HepG2 (cell line): ENCODE measurements around the gene STOM. TPM values are rescaled to one million over a fixed set of nuclear protein-coding genes. Genes with fewer than 3 reads are reported as not detected.

Experiments
- KLF6 ChIP-seq: IDR thresholded peaks from 2 replicates; pipeline ENCODE4 v1.8.0; 2016; ENCODE audit warnings: missing biosample characterization, missing genetic modification reagents
- MAFK ChIP-seq, 2 experiments: IDR thresholded peaks in 1 of 2; conservative IDR thresholded peaks in 1 of 2; 2 replicates each; pipeline ENCODE4 v1.6.1; 2011; ENCODE audit warnings: improper control_type of control experiment in 2 of 2, low read length in 2 of 2
- MYNN ChIP-seq: sonication (generic); formaldehyde crosslinking; IDR thresholded peaks from 2 replicates; pipeline ENCODE4 v1.4.0; 2020; ENCODE audit warnings: mild to moderate bottlenecking, low read depth, missing genetic modification reagents
- NR2F6 ChIP-seq, 2 experiments: IDR thresholded peaks; 2 replicates each; pipeline ENCODE4 v1.6.1; 2016; ENCODE audit warnings: antibody characterized with exemption in 1 of 2, mild to moderate bottlenecking in 1 of 2
- RARG ChIP-seq: sonication (generic); formaldehyde crosslinking; IDR thresholded peaks from 2 replicates; pipeline ENCODE4 v1.4.0; 2020; ENCODE audit warnings: low read depth, mild to moderate bottlenecking, missing genetic modification reagents
- YEATS2 ChIP-seq: sonication (generic); formaldehyde crosslinking; IDR thresholded peaks from 2 replicates; pipeline ENCODE4 v1.4.0; 2020; ENCODE audit warnings: missing genetic modification reagents, borderline replicate concordance
- ZC3H13 ChIP-seq: sonication (generic); formaldehyde crosslinking; IDR thresholded peaks from 2 replicates; pipeline ENCODE4 v1.8.1; 2023; ENCODE audit warnings: mild to moderate bottlenecking, missing genetic modification reagents, moderate library complexity
- ZNF430 ChIP-seq: sonication (generic); formaldehyde crosslinking; IDR thresholded peaks from 2 replicates; pipeline ENCODE4 v1.9.0; 2021; ENCODE audit warnings: mild to moderate bottlenecking, missing genetic modification reagents
- ZNF747 ChIP-seq: sonication (generic); formaldehyde crosslinking; IDR thresholded peaks from 2 replicates; pipeline ENCODE4 v1.8.1; 2023; ENCODE audit warnings: missing genetic modification reagents, mild to moderate bottlenecking, borderline replicate concordance
- polyA plus RNA-seq, 8 experiments: library from polyadenylated mRNA; depleted of rRNA in 3 of 8; stranded (reverse) in 7 of 8; unstranded in 1 of 8; fragments of >200 nt; fragmentation: Illumina TruSeq in 4 of 8; extraction: Trizol in 4 of 8; gene quantifications; 2 replicates each; pipeline versions ENCODE4 v1.2.1 to v1.2.3, GENCODE V29; 2011 to 2016; ENCODE audit warnings: low read depth in 4 of 8, missing spikeins in 1 of 8, mixed read lengths in 1 of 8; ENCODE audit not compliant: insufficient read depth in 1 of 8
- total RNA-seq, 5 experiments: library from RNA; depleted of rRNA; stranded (reverse); fragments of >200 nt; fragmentation: Illumina TruSeq; extraction: Trizol; gene quantifications; 2 replicates each; pipeline ENCODE4 v1.2.3, GENCODE V29; 2016; ENCODE audit warnings: low read depth in 1 of 5
- TF ChIP-seq, protein P1 (sequence below): sonication (generic); formaldehyde crosslinking; IDR thresholded peaks from 2 replicates; pipeline ENCODE4 v1.4.0; 2020; ENCODE audit warnings: mild to moderate bottlenecking, missing genetic modification reagents, borderline replicate concordance
- TF ChIP-seq, protein P2 (sequence below): fragments of 450-650 bp; IDR thresholded peaks from 2 replicates; pipeline ENCODE4 v1.6.1; 2016
- TF ChIP-seq, protein P3 (sequence below), 2 experiments: sonication (generic) in 1 of 2; formaldehyde crosslinking in 1 of 2; IDR thresholded peaks; 2 replicates each; pipeline versions ENCODE4 v1.4.0 to v1.6.1; 2016 to 2020; ENCODE audit warnings: borderline replicate concordance in 1 of 2, low read depth in 1 of 2, mild to moderate bottlenecking in 1 of 2, missing genetic modification reagents in 1 of 2
- TF ChIP-seq, protein P4 (sequence below), 2 experiments: sonication (generic) in 1 of 2; formaldehyde crosslinking in 1 of 2; IDR thresholded peaks; 2 replicates each; pipeline versions ENCODE4 v1.5.1 to v1.6.1; 2011 to 2020; ENCODE audit warnings: borderline replicate concordance in 1 of 2, low read depth in 1 of 2, low read length in 1 of 2, mild to moderate bottlenecking in 1 of 2, missing genetic modification reagents in 1 of 2, moderate library complexity in 1 of 2

The STOM gene
- total and polyA plus RNA-seq, 2 of the 13 experiments (the other 11 are each of a cell fraction or from before 2014, with no cell fraction given) = 43.6 to 165 TPM

DNA sequence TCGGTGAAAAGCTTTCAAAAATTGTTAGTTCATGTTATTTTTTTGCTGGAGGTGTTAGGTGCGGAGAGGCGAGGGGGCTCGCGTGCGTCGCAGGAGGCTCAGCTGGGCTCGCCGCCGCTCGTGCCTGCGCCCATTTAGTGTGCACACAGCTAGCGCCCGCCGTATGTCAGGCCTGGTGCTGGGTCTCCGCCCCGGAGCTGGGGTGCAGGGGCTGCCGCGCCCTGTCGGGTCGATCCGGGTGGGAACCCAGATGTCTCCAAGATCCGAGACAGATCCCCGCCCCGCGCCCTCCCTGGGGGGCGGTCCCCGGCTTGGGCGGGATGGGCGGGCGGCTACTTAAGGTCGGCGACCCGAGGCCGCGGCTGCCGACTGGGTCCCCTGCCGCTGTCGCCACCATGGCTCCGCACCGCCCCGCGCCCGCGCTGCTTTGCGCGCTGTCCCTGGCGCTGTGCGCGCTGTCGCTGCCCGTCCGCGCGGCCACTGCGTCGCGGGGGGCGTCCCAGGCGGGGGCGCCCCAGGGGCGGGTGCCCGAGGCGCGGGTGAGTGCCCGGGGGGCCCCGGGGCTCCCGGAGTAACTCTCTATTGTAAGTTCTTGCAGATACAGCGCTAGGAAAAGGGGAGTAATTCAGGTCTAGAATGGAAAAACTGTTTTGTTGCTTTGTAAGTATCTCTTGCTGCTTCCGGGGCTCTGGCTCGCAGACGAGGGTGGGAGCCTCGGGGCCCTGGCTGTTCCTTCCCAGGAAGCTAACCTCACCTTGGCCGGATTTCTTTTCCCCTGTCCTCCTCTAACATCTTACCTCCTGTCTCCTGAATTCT lies 70.4 kb downstream of the STOM start (continued):
- TF ChIP-seq, protein P1, sequence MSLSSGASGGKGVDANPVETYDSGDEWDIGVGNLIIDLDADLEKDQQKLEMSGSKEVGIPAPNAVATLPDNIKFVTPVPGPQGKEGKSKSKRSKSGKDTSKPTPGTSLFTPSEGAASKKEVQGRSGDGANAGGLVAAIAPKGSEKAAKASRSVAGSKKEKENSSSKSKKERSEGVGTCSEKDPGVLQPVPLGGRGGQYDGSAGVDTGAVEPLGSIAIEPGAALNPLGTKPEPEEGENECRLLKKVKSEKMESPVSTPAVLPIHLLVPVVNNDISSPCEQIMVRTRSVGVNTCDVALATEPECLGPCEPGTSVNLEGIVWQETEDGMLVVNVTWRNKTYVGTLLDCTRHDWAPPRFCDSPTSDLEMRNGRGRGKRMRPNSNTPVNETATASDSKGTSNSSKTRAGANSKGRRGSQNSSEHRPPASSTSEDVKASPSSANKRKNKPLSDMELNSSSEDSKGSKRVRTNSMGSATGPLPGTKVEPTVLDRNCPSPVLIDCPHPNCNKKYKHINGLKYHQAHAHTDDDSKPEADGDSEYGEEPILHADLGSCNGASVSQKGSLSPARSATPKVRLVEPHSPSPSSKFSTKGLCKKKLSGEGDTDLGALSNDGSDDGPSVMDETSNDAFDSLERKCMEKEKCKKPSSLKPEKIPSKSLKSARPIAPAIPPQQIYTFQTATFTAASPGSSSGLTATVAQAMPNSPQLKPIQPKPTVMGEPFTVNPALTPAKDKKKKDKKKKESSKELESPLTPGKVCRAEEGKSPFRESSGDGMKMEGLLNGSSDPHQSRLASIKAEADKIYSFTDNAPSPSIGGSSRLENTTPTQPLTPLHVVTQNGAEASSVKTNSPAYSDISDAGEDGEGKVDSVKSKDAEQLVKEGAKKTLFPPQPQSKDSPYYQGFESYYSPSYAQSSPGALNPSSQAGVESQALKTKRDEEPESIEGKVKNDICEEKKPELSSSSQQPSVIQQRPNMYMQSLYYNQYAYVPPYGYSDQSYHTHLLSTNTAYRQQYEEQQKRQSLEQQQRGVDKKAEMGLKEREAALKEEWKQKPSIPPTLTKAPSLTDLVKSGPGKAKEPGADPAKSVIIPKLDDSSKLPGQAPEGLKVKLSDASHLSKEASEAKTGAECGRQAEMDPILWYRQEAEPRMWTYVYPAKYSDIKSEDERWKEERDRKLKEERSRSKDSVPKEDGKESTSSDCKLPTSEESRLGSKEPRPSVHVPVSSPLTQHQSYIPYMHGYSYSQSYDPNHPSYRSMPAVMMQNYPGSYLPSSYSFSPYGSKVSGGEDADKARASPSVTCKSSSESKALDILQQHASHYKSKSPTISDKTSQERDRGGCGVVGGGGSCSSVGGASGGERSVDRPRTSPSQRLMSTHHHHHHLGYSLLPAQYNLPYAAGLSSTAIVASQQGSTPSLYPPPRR = peak; percentile 57; the same call in 1 of the 2 replicates
- no peak for TF ChIP-seq ZC3H13 (CRISPR knock-in tag)
- TF ChIP-seq, protein P2, sequence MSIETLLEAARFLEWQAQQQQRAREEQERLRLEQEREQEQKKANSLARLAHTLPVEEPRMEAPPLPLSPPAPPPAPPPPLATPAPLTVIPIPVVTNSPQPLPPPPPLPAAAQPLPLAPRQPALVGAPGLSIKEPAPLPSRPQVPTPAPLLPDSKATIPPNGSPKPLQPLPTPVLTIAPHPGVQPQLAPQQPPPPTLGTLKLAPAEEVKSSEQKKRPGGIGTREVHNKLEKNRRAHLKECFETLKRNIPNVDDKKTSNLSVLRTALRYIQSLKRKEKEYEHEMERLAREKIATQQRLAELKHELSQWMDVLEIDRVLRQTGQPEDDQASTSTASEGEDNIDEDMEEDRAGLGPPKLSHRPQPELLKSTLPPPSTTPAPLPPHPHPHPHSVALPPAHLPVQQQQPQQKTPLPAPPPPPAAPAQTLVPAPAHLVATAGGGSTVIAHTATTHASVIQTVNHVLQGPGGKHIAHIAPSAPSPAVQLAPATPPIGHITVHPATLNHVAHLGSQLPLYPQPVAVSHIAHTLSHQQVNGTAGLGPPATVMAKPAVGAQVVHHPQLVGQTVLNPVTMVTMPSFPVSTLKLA = no peak
- TF ChIP-seq MYNN = no peak
- TF ChIP-seq, protein P3, sequence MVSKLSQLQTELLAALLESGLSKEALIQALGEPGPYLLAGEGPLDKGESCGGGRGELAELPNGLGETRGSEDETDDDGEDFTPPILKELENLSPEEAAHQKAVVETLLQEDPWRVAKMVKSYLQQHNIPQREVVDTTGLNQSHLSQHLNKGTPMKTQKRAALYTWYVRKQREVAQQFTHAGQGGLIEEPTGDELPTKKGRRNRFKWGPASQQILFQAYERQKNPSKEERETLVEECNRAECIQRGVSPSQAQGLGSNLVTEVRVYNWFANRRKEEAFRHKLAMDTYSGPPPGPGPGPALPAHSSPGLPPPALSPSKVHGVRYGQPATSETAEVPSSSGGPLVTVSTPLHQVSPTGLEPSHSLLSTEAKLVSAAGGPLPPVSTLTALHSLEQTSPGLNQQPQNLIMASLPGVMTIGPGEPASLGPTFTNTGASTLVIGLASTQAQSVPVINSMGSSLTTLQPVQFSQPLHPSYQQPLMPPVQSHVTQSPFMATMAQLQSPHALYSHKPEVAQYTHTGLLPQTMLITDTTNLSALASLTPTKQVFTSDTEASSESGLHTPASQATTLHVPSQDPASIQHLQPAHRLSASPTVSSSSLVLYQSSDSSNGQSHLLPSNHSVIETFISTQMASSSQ (IDR thresholded peaks at IDR 0.05; ENCODE audit: low read depth) = no peak
- TF ChIP-seq, protein P3 (CRISPR knock-in tag; IDR thresholded peaks at IDR 0.05; ENCODE audit: borderline replicate concordance) = 0 out of 2 replicates have a peak, but pooled peaks have one; percentile 40
- TF ChIP-seq ZNF430 (CRISPR knock-in tag) = 0 out of 2 replicates have a peak, but pooled peaks have one; percentile 38
- no peak; the same call in 1 of the 2 replicates for TF ChIP-seq KLF6 (CRISPR knock-in tag)
- TF ChIP-seq RARG (CRISPR knock-in tag) = no peak
- TF ChIP-seq YEATS2 (CRISPR knock-in tag) = no peak
- TF ChIP-seq, protein P4, sequence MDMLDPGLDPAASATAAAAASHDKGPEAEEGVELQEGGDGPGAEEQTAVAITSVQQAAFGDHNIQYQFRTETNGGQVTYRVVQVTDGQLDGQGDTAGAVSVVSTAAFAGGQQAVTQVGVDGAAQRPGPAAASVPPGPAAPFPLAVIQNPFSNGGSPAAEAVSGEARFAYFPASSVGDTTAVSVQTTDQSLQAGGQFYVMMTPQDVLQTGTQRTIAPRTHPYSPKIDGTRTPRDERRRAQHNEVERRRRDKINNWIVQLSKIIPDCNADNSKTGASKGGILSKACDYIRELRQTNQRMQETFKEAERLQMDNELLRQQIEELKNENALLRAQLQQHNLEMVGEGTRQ (IDR thresholded peaks at IDR 0.05; ENCODE audit: low read depth, low read length) = no peak
- TF ChIP-seq, protein P4 (CRISPR knock-in tag; IDR thresholded peaks at IDR 0.05; ENCODE audit: borderline replicate concordance) = no peak
- no peak for TF ChIP-seq MAFK (conservative IDR thresholded peaks at IDR 0.05 in 1 of 2, IDR thresholded peaks at IDR 0.05 in 1 of 2; ENCODE audit: low read length in 2 of 2)
- TF ChIP-seq NR2F6 (IDR thresholded peaks at IDR 0.05) = no peak
- TF ChIP-seq NR2F6 (CRISPR knock-in tag; IDR thresholded peaks at IDR 0.05) = no peak
- 0 out of 2 replicates have a peak, but pooled peaks have one; percentile 28 for TF ChIP-seq ZNF747 (CRISPR knock-in tag)
